ENCODE data around the gene DOK7. TPM values are rescaled to one million over a fixed set of nuclear protein-coding genes. Genes with fewer than 3 reads are reported as not detected.

The DOK7 gene
- total RNA-seq, 1 experiment from 2014 or later, result not detected

- in situ Hi-C loops (cut with HindIII; ENCODE audit: low sequenced_read_pairs), result no loop called here
Measured at GRCh38 chr4:3514221-3514780, 51.2 kb downstream of the DOK7 start.

GRCh38 chr4:3514806-3515501, 51.8 kb downstream of the DOK7 start:
- in situ Hi-C loops (cut with HindIII; ENCODE audit: low sequenced_read_pairs), result no loop called here
- no peak for DNase-seq (ENCODE audit: low spot score)

More at GRCh38 chr4:3514221-3514780, 51.2 kb downstream of the DOK7 start:
- no peak for DNase-seq (ENCODE audit: low spot score)

- no peak for DNase-seq (ENCODE audit: low spot score)
- in situ Hi-C loops (cut with HindIII; ENCODE audit: low sequenced_read_pairs), result no loop called here
Measured at GRCh38 chr4:3515646-3516045, 52.5 kb downstream of the DOK7 start.

GRCh38 chr4:3516061-3516835, 53.1 kb downstream of the DOK7 start:
- no peak for DNase-seq (ENCODE audit: low spot score)
- in situ Hi-C loops (cut with HindIII; ENCODE audit: low sequenced_read_pairs), result no loop called here

GRCh38 chr4:3516836-3517730, 54.0 kb downstream of the DOK7 start:
- DNase-seq (ENCODE audit: low spot score), result no peak
- in situ Hi-C loops (cut with HindIII; ENCODE audit: low sequenced_read_pairs), result no loop called here

- in situ Hi-C loops (cut with HindIII; ENCODE audit: low sequenced_read_pairs), result no loop called here
- DNase-seq (ENCODE audit: low spot score), result no peak
Measured at GRCh38 chr4:3517731-3518510, 54.8 kb downstream of the DOK7 start.

- in situ Hi-C loops (cut with HindIII; ENCODE audit: low sequenced_read_pairs), result no loop called here
Measured at GRCh38 chr4:3518511-3518880, 55.4 kb downstream of the DOK7 start.

GRCh38 chr4:3518941-3519340, 55.8 kb downstream of the DOK7 start:
- DNase-seq (ENCODE audit: low spot score), result no peak
- in situ Hi-C loops (cut with HindIII; ENCODE audit: low sequenced_read_pairs), result no loop called here

More at GRCh38 chr4:3518511-3518880, 55.4 kb downstream of the DOK7 start:
- no peak for DNase-seq (ENCODE audit: low spot score)

- in situ Hi-C loops (cut with HindIII; ENCODE audit: low sequenced_read_pairs), result no loop called here
Measured at GRCh38 chr4:3519468-3520264, 56.6 kb downstream of the DOK7 start.

GRCh38 chr4:3520276-3520675, 57.2 kb downstream of the DOK7 start:
- DNase-seq (ENCODE audit: low spot score), result no peak
- in situ Hi-C loops (cut with HindIII; ENCODE audit: low sequenced_read_pairs), result no loop called here

More at GRCh38 chr4:3519468-3520264, 56.6 kb downstream of the DOK7 start:
- DNase-seq (ENCODE audit: low spot score), result no peak

- DNase-seq (ENCODE audit: low spot score), result no peak
- in situ Hi-C loops (cut with HindIII; ENCODE audit: low sequenced_read_pairs), result no loop called here
Measured at GRCh38 chr4:3520796-3521600, 57.9 kb downstream of the DOK7 start.

GRCh38 chr4:3521621-3522325, 58.7 kb downstream of the DOK7 start:
- in situ Hi-C loops (cut with HindIII; ENCODE audit: low sequenced_read_pairs), result no loop called here
- DNase-seq (ENCODE audit: low spot score), result peak; percentile 81

GRCh38 chr4:3522326-3522640, 59.2 kb downstream of the DOK7 start:
- in situ Hi-C loops (cut with HindIII; ENCODE audit: low sequenced_read_pairs), result no loop called here
- DNase-seq (ENCODE audit: low spot score), result no peak

- in situ Hi-C loops (cut with HindIII; ENCODE audit: low sequenced_read_pairs), result no loop called here
- DNase-seq (ENCODE audit: low spot score), result no peak
Measured at GRCh38 chr4:3522651-3523050, 59.5 kb downstream of the DOK7 start.

- DNase-seq (ENCODE audit: low spot score), result no peak
- in situ Hi-C loops (cut with HindIII; ENCODE audit: low sequenced_read_pairs), result no loop called here
Measured at GRCh38 chr4:3523146-3523627, 60.1 kb downstream of the DOK7 start.

- in situ Hi-C loops (cut with HindIII; ENCODE audit: low sequenced_read_pairs), result no loop called here
- DNase-seq (ENCODE audit: low spot score), result no peak
Measured at GRCh38 chr4:3523628-3524221, 60.6 kb downstream of the DOK7 start.
